Fibroblast of the aortic adventitia (primary cell): ENCODE results near the gene ATXN1. TPM values are rescaled to one million over a fixed set of nuclear protein-coding genes. Genes with fewer than 3 reads are reported as not detected.

Source experiments
- DNase-seq: peaks from one replicate; pipeline ENCODE4 v3.0.0-alpha.2; 2010; ENCODE audit warnings: low read depth
- H3K4me3 ChIP-seq: 2 replicates; pipeline ENCODE4 v1.5.1; 2011; ENCODE audit warnings: low read depth, mild to moderate bottlenecking, control low read depth, low read length, moderate library complexity
- total RNA-seq: library from RNA; depleted of rRNA; stranded (reverse); fragments of >200 nt; gene quantifications from 2 replicates; pipeline ENCODE4 v1.2.3, GENCODE V29; 2012; ENCODE audit warnings: low replicate concordance
- TF ChIP-seq, protein P1 (sequence below): IDR thresholded peaks from 2 replicates; pipeline ENCODE4 v1.5.1; 2011; ENCODE audit warnings: mild to moderate bottlenecking, low read length, control low read depth, inconsistent platforms; ENCODE audit not compliant: insufficient read depth

The ATXN1 gene
- total RNA-seq, 1 donor, result 39.3 TPM

DNA sequence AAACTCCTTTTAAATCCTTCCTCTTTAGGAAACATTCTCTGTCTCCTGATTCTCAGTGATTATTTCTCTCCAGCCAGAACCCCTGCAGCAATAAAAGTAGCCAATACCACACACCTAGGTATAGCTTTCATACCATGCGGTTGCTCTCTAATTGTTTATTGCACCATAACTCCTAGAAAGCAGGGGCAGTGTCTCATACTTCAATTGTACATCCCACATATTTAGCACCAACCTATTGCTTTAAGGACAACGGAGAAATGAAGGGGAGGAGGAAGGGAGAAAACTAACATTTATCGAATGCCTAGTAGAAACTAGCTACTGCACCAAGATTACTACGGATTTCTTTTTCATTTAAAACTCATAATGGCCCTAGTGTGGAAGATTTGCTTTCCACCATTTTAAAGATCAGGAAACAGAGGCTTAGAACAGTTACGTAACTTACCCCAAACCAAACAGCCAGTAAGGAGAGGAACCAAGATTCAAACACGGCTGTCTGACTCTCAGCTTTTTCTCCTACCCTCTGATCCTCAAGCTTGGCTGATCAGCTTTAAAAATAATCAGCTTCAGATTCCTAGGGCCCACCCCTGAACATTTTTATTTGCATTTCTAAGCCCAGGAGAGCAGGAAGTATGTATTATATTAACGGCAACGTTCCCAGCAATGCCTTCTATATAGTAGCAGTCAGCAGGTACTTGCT, 43.4 kb upstream of the ATXN1 start:
- H3K4me3 ChIP-seq, result no peak overlapping the region
- DNase-seq, result no peak
- TF ChIP-seq, protein P1, sequence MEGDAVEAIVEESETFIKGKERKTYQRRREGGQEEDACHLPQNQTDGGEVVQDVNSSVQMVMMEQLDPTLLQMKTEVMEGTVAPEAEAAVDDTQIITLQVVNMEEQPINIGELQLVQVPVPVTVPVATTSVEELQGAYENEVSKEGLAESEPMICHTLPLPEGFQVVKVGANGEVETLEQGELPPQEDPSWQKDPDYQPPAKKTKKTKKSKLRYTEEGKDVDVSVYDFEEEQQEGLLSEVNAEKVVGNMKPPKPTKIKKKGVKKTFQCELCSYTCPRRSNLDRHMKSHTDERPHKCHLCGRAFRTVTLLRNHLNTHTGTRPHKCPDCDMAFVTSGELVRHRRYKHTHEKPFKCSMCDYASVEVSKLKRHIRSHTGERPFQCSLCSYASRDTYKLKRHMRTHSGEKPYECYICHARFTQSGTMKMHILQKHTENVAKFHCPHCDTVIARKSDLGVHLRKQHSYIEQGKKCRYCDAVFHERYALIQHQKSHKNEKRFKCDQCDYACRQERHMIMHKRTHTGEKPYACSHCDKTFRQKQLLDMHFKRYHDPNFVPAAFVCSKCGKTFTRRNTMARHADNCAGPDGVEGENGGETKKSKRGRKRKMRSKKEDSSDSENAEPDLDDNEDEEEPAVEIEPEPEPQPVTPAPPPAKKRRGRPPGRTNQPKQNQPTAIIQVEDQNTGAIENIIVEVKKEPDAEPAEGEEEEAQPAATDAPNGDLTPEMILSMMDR, result no peak

DNA sequence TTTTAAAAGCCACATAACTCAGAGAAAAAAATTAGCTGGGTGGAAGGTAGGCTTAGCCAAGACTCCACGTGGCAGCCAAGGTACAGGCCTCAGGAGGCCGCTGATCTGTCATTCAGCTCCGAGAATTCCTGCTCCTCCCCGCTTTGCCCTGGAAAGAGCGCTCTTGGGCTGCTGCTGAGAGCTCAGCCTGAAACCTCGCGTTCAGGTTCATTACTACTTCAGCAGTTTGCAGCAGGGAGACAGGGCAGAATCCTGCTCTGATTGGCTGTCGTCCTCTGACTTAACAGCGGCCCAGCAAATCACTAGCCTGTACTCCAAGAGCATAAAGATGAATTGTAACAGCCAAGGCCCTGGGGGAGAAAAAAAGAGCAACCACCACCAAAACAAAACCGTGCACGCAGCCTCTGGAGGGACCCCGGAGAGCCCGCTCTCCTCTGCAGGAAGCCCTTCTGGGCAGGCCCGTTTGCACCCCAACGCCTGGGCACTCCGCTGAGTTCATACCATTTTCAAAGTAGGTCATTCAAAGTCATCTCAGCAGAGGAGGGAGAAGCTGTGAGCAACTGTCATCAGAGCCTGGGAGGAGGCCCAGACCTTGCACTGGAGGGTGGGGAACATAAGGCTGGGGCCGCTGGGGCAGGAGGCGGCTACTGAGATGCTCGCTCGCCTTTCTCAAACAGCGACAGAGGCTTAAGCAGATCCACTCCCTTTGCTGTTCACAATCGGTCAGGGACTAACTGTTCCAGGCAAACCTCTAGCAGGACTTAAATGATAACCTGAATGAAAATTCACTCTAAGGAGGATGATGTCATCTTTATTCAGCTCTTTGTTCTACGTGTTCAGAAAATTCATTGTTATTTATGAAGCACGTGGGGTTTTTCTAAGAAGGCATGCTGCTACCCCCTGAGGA, 42.3 kb upstream of the ATXN1 start:
- DNase-seq, result peak; percentile 53
- TF ChIP-seq, protein P1, result no peak
- H3K4me3 ChIP-seq, result no peak overlapping the region

DNA sequence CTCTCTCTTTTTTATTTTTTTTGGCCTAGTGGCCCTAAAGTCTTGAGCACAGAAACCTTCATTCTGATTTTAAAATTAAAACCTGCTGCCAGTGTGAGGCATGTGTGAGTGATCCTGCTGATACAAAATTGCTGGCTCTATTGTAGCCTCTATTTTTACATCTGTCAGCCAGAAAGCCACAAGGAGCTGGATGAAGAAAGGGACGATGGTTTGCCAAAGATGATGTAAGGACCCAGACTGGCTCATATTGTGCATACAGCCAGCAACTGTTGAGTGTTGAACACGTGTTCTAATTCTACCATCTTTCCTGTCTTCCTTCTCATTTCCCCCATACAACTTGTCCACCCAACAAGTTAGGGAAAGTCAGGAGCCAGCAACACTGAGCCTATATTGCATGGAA, 40.8 kb upstream of the ATXN1 start:
- TF ChIP-seq, protein P1, result no peak
- DNase-seq, result peak; percentile 97
- H3K4me3 ChIP-seq, result no peak overlapping the region

DNA sequence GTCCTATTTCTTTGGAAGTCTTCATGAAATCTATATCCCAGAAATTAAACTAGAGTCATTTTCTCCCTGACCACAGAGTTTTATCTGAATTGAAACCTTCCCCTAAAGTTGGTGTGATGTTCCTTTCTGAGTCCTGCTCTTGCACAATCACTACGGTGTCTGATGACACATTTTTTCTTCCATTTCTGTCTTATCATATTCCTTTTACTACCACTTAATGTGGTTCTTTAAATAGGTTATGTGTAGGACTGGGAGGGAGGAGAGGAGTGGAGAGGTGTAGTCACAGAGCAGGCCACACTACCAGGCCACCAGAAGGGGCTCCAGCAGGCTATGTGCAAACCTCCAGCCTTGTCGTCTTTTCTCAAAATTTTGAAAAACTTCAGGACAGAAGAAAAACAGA, 39.7 kb upstream of the ATXN1 start:
- peak; percentile 60 for DNase-seq
- no peak overlapping the region for H3K4me3 ChIP-seq
- TF ChIP-seq, protein P1, result no peak

DNA sequence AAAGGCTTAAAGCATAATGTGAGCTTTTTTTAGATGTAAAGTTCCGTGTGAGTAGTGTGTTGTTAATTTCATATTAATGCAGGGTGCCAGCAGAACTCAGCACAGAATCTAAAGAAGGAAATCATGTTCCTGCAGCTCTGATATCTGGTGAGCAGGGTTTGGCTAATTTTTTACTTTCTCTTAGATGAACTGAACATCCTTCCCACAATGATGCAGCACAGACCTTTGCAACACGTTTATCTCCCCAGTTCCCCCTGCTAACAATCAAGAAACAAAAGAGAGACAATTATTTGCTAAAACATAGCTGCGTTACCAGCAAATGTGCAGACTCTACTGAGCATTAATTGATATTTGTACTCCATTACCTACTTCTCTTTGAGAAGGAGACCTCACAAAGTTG, 39.1 kb upstream of the ATXN1 start:
- no peak for DNase-seq
- no peak overlapping the region for H3K4me3 ChIP-seq
- TF ChIP-seq, protein P1, result no peak

DNA sequence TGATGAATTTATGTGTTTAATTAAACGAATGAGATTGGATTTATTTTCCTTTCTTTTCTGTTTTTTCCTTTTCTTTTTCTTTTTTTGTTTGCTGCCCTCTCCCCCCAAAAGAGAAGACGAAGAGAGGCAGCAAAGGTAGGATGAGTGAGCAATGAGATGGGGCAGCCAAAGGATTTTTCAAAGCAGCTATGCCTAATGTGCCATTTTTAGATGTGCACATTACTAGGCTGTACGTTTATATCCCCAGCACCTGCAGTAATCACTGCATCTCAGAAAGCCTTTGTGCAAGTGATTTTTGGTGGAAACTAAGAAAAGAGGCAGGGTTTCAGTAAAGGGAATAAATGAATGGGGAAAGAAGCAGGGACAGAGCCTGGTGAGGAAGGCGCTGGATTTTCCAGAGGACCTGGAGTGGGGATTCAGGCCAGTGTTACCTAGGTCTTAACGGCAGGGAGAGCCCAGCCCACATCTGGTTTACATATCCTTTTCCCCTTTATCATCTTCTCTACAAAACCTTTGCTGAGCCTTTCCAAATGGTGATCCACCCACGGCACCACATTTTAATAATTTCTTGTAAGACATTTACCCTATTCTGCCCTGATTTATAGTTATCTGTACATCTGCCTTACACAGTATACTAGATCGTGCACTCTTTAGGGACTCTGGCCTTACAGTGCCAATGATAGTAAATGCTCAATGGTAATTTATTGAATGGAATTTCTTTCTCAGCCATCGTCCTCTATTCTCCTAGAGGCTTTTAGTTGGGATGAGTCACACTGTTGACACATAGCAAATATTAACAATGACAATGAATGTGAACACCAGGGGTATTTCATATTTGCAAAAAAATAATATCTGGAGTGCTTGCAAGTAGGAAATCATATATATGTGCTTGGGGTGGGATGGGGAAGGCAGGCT, 38.3 kb upstream of the ATXN1 start:
- TF ChIP-seq, protein P1, result no peak
- peak; percentile 42 for DNase-seq

More for the DNA sequence above, 38.3 kb upstream of the ATXN1 start:
- no peak overlapping the region for H3K4me3 ChIP-seq
